Suprapubic skin (tissue), 4 donors: Measurements from ENCODE around the gene CIP2A.

Source experiments
- CTCF ChIP-seq, 2 donors: fragments of 200-600 bp in 1 of 2; fragments of 450-650 bp in 1 of 2; sonication (generic) in 1 of 2; IDR thresholded peaks; one replicate each; pipeline ENCODE4 v1.5.1; 2016 to 2019; ENCODE audit warnings: antibody characterized with exemption in 2 of 2, mild to moderate bottlenecking in 1 of 2, moderate library complexity in 1 of 2
- EP300 ChIP-seq: sonication (generic); formaldehyde crosslinking; IDR thresholded peaks from one replicate; pipeline ENCODE4 v1.6.1; 2017; ENCODE audit warnings: antibody characterized with exemption
- POLR2A ChIP-seq, 2 donors: fragments of 450-650 bp; IDR thresholded peaks; one replicate each; pipeline ENCODE4 v1.6.1; 2017; ENCODE audit warnings: antibody characterized with exemption in 2 of 2, mild to moderate bottlenecking in 2 of 2, moderate library complexity in 2 of 2
- POLR2AphosphoS5 ChIP-seq, 3 donors: sonication (generic); formaldehyde crosslinking; IDR thresholded peaks; one replicate each; pipeline ENCODE4 v1.6.1; 2017; ENCODE audit warnings: antibody characterized with exemption in 3 of 3

GRCh38 chr3:108602249-108602934 is 13.2 kb upstream of the CIP2A start:
- TF ChIP-seq POLR2AphosphoS5 (IDR thresholded peaks at IDR 0.05) (no peak), POLR2A (IDR thresholded peaks at IDR 0.05) (no peak), CTCF (IDR thresholded peaks at IDR 0.05) (no peak), EP300 (no peak)
